Mesothelial cell of epicardium (in vitro differentiated cells): ENCODE results near the gene VOPP1. TPM values are rescaled to one million over a fixed set of nuclear protein-coding genes. Genes with fewer than 3 reads are reported as not detected.

ENCODE experiments used
- DNase-seq, 2 experiments: peaks; one replicate each; pipeline ENCODE4 v3.0.0; 2021; ENCODE audit warnings: low spot score in 2 of 2; ENCODE audit not compliant: unreplicated experiment in 2 of 2
- H3K27ac Mint-ChIP-seq: 2 replicates; pipeline ENCODE4 v1.8.0; 2021; ENCODE audit warnings: mixed read lengths
- H3K27me3 Mint-ChIP-seq: 2 replicates; pipeline ENCODE4 v1.8.0; 2021; ENCODE audit warnings: low read depth, mixed read lengths
- H3K36me3 Mint-ChIP-seq: 2 replicates; pipeline ENCODE4 v1.8.0; 2021; ENCODE audit warnings: mixed read lengths
- H3K4me1 Mint-ChIP-seq: 2 replicates; pipeline ENCODE4 v1.8.0; 2021; ENCODE audit warnings: mixed read lengths
- H3K4me3 Mint-ChIP-seq: 2 replicates; pipeline ENCODE4 v1.8.0; 2021; ENCODE audit warnings: mild to moderate bottlenecking, moderate library complexity, mixed read lengths
- H3K9me3 Mint-ChIP-seq: 2 replicates; pipeline ENCODE4 v1.8.0; 2021; ENCODE audit warnings: mixed read lengths
- CTCF ChIP-seq: fragments of 200-600 bp; sonication (generic); IDR thresholded peaks from one replicate; pipeline ENCODE4 v1.5.0; 2021; ENCODE audit warnings: antibody characterized with exemption; ENCODE audit not compliant: unreplicated experiment
- total RNA-seq: library from RNA; stranded (reverse); gene quantifications from 3 replicates; pipeline ENCODE4 v1.2.1, GENCODE V29; 2021

VOPP1 gene
- total RNA-seq, 1 donor from 2014 or later = 42.8 TPM

GRCh38 chr7:55490099-55490498 lies 82.2 kb downstream of the VOPP1 start:
- H3K27me3 Mint-ChIP-seq = no peaks in the 10 kb centered on the region
- DNase-seq = no peak
- H3K9me3 Mint-ChIP-seq = no peaks in the 10 kb centered on the region
- TF ChIP-seq CTCF = no peak
- H3K4me1 Mint-ChIP-seq = peaks cover 14% of the 10 kb centered on the region
- H3K4me3 Mint-ChIP-seq = no peak overlapping the region
- no peak overlapping the region for H3K27ac Mint-ChIP-seq
- peaks cover 3% of the 10 kb centered on the region for H3K36me3 Mint-ChIP-seq

- DNase-seq = no peak
- H3K27me3 Mint-ChIP-seq = no peaks in the 10 kb centered on the region
- TF ChIP-seq CTCF = no peak
- no peak overlapping the region for H3K27ac Mint-ChIP-seq
- H3K4me1 Mint-ChIP-seq = peaks cover 16% of the 10 kb centered on the region
- H3K36me3 Mint-ChIP-seq = peaks cover 3% of the 10 kb centered on the region
- H3K9me3 Mint-ChIP-seq = no peaks in the 10 kb centered on the region
- H3K4me3 Mint-ChIP-seq = no peak overlapping the region
Measured at GRCh38 chr7:55489552-55489951, 82.8 kb downstream of the VOPP1 start.

- Mint-ChIP-seq H3K9me3 (no peaks in the 10 kb centered on the region), H3K27ac (no peak overlapping the region), H3K36me3 (peaks cover 7% of the 10 kb centered on the region), H3K4me3 (no peak overlapping the region), H3K4me1 (peaks cover 16% of the 10 kb centered on the region), H3K27me3 (no peaks in the 10 kb centered on the region)
- TF ChIP-seq CTCF = no peak
- no peak for DNase-seq
Measured at GRCh38 chr7:55488804-55489340, 83.4 kb downstream of the VOPP1 start.

- no peaks in the 10 kb centered on the region for H3K9me3 Mint-ChIP-seq
- no peak for TF ChIP-seq CTCF
- no peak overlapping the region for H3K27ac Mint-ChIP-seq
- no peaks in the 10 kb centered on the region for H3K27me3 Mint-ChIP-seq
- no peak for DNase-seq
- H3K4me1 Mint-ChIP-seq = peaks cover 12% of the 10 kb centered on the region
- no peak overlapping the region for H3K4me3 Mint-ChIP-seq
- H3K36me3 Mint-ChIP-seq = peaks cover 7% of the 10 kb centered on the region
Measured at GRCh38 chr7:55488216-55488615, 84.1 kb downstream of the VOPP1 start.

GRCh38 chr7:55486991-55487390 lies 85.3 kb downstream of the VOPP1 start:
- Mint-ChIP-seq H3K36me3 (peaks cover 5% of the 10 kb centered on the region), H3K27me3 (no peaks in the 10 kb centered on the region), H3K4me1 (peaks cover 11% of the 10 kb centered on the region), H3K4me3 (no peak overlapping the region), H3K9me3 (no peaks in the 10 kb centered on the region), H3K27ac (no peak overlapping the region)
- no peak for TF ChIP-seq CTCF
- DNase-seq = no peak

- TF ChIP-seq CTCF = no peak
- no peaks in the 10 kb centered on the region for H3K9me3 Mint-ChIP-seq
- H3K36me3 Mint-ChIP-seq = peaks cover 7% of the 10 kb centered on the region
- H3K4me3 Mint-ChIP-seq = no peak overlapping the region
- H3K4me1 Mint-ChIP-seq = peaks cover 11% of the 10 kb centered on the region
- H3K27me3 Mint-ChIP-seq = no peaks in the 10 kb centered on the region
- no peak for DNase-seq
- H3K27ac Mint-ChIP-seq = no peak overlapping the region
Measured at GRCh38 chr7:55486192-55486590, 86.1 kb downstream of the VOPP1 start.
